ENCODE data around the gene TRIM41. TPM values are rescaled to one million over a fixed set of nuclear protein-coding genes. Genes with fewer than 3 reads are reported as not detected.
"Not testable (repeated sequence)": the region's sequence is repeated elsewhere in the genome, so short reads cannot be mapped to it uniquely, and the experiment has no call there.

The TRIM41 gene
- total RNA-seq, 1 donor from 2014 or later: 31.2 TPM

GRCh38 chr5:181207214-181207959 lies 15.7 kb upstream of the TRIM41 start:
- Mint-ChIP-seq H3K4me1 (ENCODE audit: unreplicated experiment) (peaks cover 15% of the 10 kb centered on the region), H3K27ac (peak overlapping the region; percentile 99), H3K27me3 (peaks cover 57% of the 10 kb centered on the region), H3K4me3 (peak overlapping the region; percentile 98), H3K9me3 (no peaks in the 10 kb centered on the region), H3K36me3 (no peaks in the 10 kb centered on the region)
- DNase-seq (ENCODE audit: extremely low spot score, unreplicated experiment): no peak
- no peak for TF ChIP-seq CTCF (conservative IDR thresholded peaks at IDR 0.05)

- Mint-ChIP-seq H3K4me1 (ENCODE audit: unreplicated experiment) (peaks cover 15% of the 10 kb centered on the region), H3K9me3 (no peaks in the 10 kb centered on the region), H3K27ac (peak overlapping the region; percentile 99), H3K27me3 (peaks cover 59% of the 10 kb centered on the region), H3K4me3 (peak overlapping the region; percentile 98), H3K36me3 (no peaks in the 10 kb centered on the region)
- no peak for TF ChIP-seq CTCF (conservative IDR thresholded peaks at IDR 0.05)
- no peak for DNase-seq (ENCODE audit: extremely low spot score, unreplicated experiment)
Observed at GRCh38 chr5:181207960-181208253, 15.2 kb upstream of the TRIM41 start.

- Mint-ChIP-seq H3K4me1 (ENCODE audit: unreplicated experiment) (peaks cover 15% of the 10 kb centered on the region), H3K27me3 (peaks cover 58% of the 10 kb centered on the region)
- H3K4me3 Mint-ChIP-seq; H3K27ac Mint-ChIP-seq; H3K36me3 Mint-ChIP-seq; DNase-seq (ENCODE audit: extremely low spot score, unreplicated experiment); H3K9me3 Mint-ChIP-seq: not testable (repeated sequence)
Observed at GRCh38 chr5:181209006-181209405, 14.1 kb upstream of the TRIM41 start.

GRCh38 chr5:181210148-181210547 lies 12.9 kb upstream of the TRIM41 start:
- H3K27ac Mint-ChIP-seq; H3K4me3 Mint-ChIP-seq; H3K9me3 Mint-ChIP-seq; DNase-seq (ENCODE audit: extremely low spot score, unreplicated experiment); H3K36me3 Mint-ChIP-seq: not testable (repeated sequence)
- peaks cover 54% of the 10 kb centered on the region for H3K27me3 Mint-ChIP-seq
- H3K4me1 Mint-ChIP-seq (ENCODE audit: unreplicated experiment): peaks cover 15% of the 10 kb centered on the region

GRCh38 chr5:181210698-181211097 lies 12.4 kb upstream of the TRIM41 start:
- H3K36me3 Mint-ChIP-seq; DNase-seq (ENCODE audit: extremely low spot score, unreplicated experiment); H3K9me3 Mint-ChIP-seq; H3K27ac Mint-ChIP-seq; H3K4me3 Mint-ChIP-seq: not testable (repeated sequence)
- Mint-ChIP-seq H3K27me3 (peaks cover 50% of the 10 kb centered on the region), H3K4me1 (ENCODE audit: unreplicated experiment) (peaks cover 12% of the 10 kb centered on the region)

- Mint-ChIP-seq H3K4me3 (no peak overlapping the region), H3K27me3 (peaks cover 46% of the 10 kb centered on the region), H3K9me3 (no peaks in the 10 kb centered on the region), H3K4me1 (ENCODE audit: unreplicated experiment) (peaks cover 8% of the 10 kb centered on the region), H3K27ac (no peak overlapping the region), H3K36me3 (no peaks in the 10 kb centered on the region)
- TF ChIP-seq CTCF (conservative IDR thresholded peaks at IDR 0.05): no peak
- DNase-seq (ENCODE audit: extremely low spot score, unreplicated experiment): no peak
Observed at GRCh38 chr5:181211208-181211607, 11.9 kb upstream of the TRIM41 start.

- no peak for DNase-seq (ENCODE audit: extremely low spot score, unreplicated experiment)
- Mint-ChIP-seq H3K27ac (no peak overlapping the region), H3K9me3 (no peaks in the 10 kb centered on the region), H3K27me3 (peaks cover 41% of the 10 kb centered on the region), H3K4me3 (no peak overlapping the region), H3K36me3 (no peaks in the 10 kb centered on the region), H3K4me1 (ENCODE audit: unreplicated experiment) (peaks cover 6% of the 10 kb centered on the region)
- TF ChIP-seq CTCF (conservative IDR thresholded peaks at IDR 0.05): no peak
Observed at GRCh38 chr5:181212080-181212479, 11.0 kb upstream of the TRIM41 start.

Data from type B pancreatic cell (in vitro differentiated cells).